Upper lobe of left lung (tissue), 4 donors: Measurements from ENCODE around the gene MAD1L1.

Experiments
- POLR2A ChIP-seq, 4 donors: fragments of 450-650 bp; IDR thresholded peaks; one replicate each; pipeline ENCODE4 v1.5.1; 2016 to 2017; ENCODE audit warnings: antibody characterized with exemption in 4 of 4, mild to moderate bottlenecking in 2 of 4
- TF ChIP-seq, protein P1 (sequence below), 6 experiments: fragments of 450-650 bp in 4 of 6; fragments of 200-600 bp in 2 of 6; sonication (generic) in 2 of 6; IDR thresholded peaks; one replicate each; pipeline ENCODE4 v1.5.1; 2016 to 2019; ENCODE audit warnings: antibody characterized with exemption in 6 of 6

DNA sequence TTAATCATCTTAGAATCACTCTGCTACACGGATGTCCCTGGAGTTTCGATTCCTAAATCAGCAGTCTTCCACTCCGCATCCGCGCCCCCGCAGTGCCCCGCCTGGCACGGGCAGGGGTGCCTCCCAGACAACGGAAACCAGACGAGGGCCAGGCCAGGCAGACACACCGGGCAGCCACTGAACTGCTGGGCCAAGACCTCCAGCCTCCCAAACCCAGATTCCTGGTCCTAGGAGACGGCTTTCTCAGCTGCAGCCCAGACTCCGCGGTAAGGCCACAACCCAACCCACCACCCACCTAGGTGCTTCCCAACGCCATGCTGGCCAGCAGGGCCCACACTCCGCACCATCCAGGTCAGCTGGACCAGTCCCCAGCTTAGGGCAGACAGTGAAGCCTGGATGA lies 33.2 kb downstream of the MAD1L1 start:
- no peak for TF ChIP-seq POLR2A (IDR thresholded peaks at IDR 0.05)
- TF ChIP-seq, protein P1, sequence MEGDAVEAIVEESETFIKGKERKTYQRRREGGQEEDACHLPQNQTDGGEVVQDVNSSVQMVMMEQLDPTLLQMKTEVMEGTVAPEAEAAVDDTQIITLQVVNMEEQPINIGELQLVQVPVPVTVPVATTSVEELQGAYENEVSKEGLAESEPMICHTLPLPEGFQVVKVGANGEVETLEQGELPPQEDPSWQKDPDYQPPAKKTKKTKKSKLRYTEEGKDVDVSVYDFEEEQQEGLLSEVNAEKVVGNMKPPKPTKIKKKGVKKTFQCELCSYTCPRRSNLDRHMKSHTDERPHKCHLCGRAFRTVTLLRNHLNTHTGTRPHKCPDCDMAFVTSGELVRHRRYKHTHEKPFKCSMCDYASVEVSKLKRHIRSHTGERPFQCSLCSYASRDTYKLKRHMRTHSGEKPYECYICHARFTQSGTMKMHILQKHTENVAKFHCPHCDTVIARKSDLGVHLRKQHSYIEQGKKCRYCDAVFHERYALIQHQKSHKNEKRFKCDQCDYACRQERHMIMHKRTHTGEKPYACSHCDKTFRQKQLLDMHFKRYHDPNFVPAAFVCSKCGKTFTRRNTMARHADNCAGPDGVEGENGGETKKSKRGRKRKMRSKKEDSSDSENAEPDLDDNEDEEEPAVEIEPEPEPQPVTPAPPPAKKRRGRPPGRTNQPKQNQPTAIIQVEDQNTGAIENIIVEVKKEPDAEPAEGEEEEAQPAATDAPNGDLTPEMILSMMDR (IDR thresholded peaks at IDR 0.05) = no peak
